BJ (cell line): ENCODE results near the gene TMEM63B. TPM values are rescaled to one million over a fixed set of nuclear protein-coding genes. Genes with fewer than 3 reads are reported as not detected.

ENCODE experiments used
- CTCF ChIA-PET: fragments of 350-600 bp; formaldehyde crosslinking; extraction: SDS; loops from one replicate; lab custom pipeline; 2021; ENCODE audit warnings: antibody characterized with exemption, inconsistent platforms; lab: Yijun Ruan, JAX
- POLR2A ChIA-PET: fragments of 300-600 bp; sonication (Branson Sonifier 250); formaldehyde crosslinking; extraction: SDS; loops from one replicate; lab custom pipeline; 2021; ENCODE audit warnings: antibody characterized with exemption; lab: Charles Lee
- DNase-seq: peaks from one replicate; pipeline ENCODE4 v3.0.0-alpha.2; 2011; ENCODE audit warnings: low read depth
- H3K27me3 ChIP-seq: 2 replicates; pipeline ENCODE4 v1.6.0; 2011; ENCODE audit warnings: low read length; ENCODE audit not compliant: control insufficient read depth, insufficient read depth
- H3K36me3 ChIP-seq: 2 replicates; pipeline ENCODE4 v1.5.1; 2011; ENCODE audit warnings: low read length; ENCODE audit not compliant: control insufficient read depth, insufficient read depth
- H3K4me3 ChIP-seq: 2 replicates; pipeline ENCODE4 v1.5.1; 2011; ENCODE audit warnings: low read depth, mild to moderate bottlenecking, control low read depth, low read length
- CTCF ChIP-seq: IDR thresholded peaks from 2 replicates; pipeline ENCODE4 v1.5.1; 2011; ENCODE audit warnings: low read depth, mild to moderate bottlenecking, control low read depth, inconsistent platforms, low read length, moderate library complexity; ENCODE audit not compliant: insufficient read depth
- polyA plus RNA-seq: library from polyadenylated mRNA; depleted of rRNA; stranded (reverse); fragments of >200 nt; gene quantifications from 2 replicates; pipeline ENCODE4 v1.2.3, GENCODE V29; 2011

TMEM63B gene
- polyA plus RNA-seq, 1 experiment, result 56.5 TPM

GRCh38 chr6:44080561-44081521, 46.5 kb upstream of the TMEM63B start:
- POLR2A ChIA-PET, result no interaction called here
- TF ChIP-seq CTCF, result no peak
- no peak for DNase-seq
- Histone ChIP-seq H3K4me3 (no peak overlapping the region), H3K36me3 (no peaks in the 10 kb centered on the region), H3K27me3 (no peaks in the 10 kb centered on the region)
- CTCF ChIA-PET, result interaction anchor here (1.0 to 17.3 kb wide), 6 partner anchors 70 to 413 kb away, joined by 3 to 338 read pairs (median 24); partner anchors contain the start of gene VEGFA

- H3K4me3 ChIP-seq, result no peak overlapping the region
- CTCF ChIA-PET, result interaction anchor here (5.2 to 17.3 kb wide), 3 partner anchors 310 to 414 kb away, joined by 37 to 338 read pairs (median 120); partner anchors contain the start of gene VEGFA
- no peak for DNase-seq
- POLR2A ChIA-PET, result no interaction called here
- no peaks in the 10 kb centered on the region for H3K36me3 ChIP-seq
- H3K27me3 ChIP-seq, result no peaks in the 10 kb centered on the region
- TF ChIP-seq CTCF, result no peak
These were observed 45.6 kb upstream of the TMEM63B start for GRCh38 chr6:44081753-44082152.

- Histone ChIP-seq H3K27me3 (no peaks in the 10 kb centered on the region), H3K4me3 (no peak overlapping the region), H3K36me3 (no peaks in the 10 kb centered on the region; the same call in 1 of the 2 replicates)
- CTCF ChIA-PET, result interaction anchor here (0.5 to 17.3 kb wide), 5 partner anchors 12 to 1579 kb away, joined by 3 to 338 read pairs (median 4); partner anchors contain the start of gene VEGFA
- no peak for DNase-seq
- TF ChIP-seq CTCF, result no peak
- POLR2A ChIA-PET, result no interaction called here
These were observed 44.5 kb upstream of the TMEM63B start for GRCh38 chr6:44082872-44083321.

GRCh38 chr6:44084231-44085014, 42.9 kb upstream of the TMEM63B start:
- Histone ChIP-seq H3K36me3 (no peaks in the 10 kb centered on the region; the same call in 1 of the 2 replicates), H3K4me3 (no peak overlapping the region), H3K27me3 (no peaks in the 10 kb centered on the region)
- CTCF ChIA-PET, result interaction anchor here (2.8 to 17.3 kb wide), 4 partner anchors 10 to 417 kb away, joined by 13 to 338 read pairs (median 16); partner anchors contain the start of gene VEGFA
- POLR2A ChIA-PET, result no interaction called here
- DNase-seq, result no peak
- no peak for TF ChIP-seq CTCF
